GM18502 (cell line): ENCODE results near the gene KIF26B.

Experiments used
- ATAC-seq: cut with Tn5 transposase; IDR thresholded peaks from one replicate; pipeline ENCODE4 v1.9.1; 2021; ENCODE audit warnings: mild to moderate bottlenecking; ENCODE audit not compliant: unreplicated experiment, poor library complexity

The KIF26B gene

DNA sequence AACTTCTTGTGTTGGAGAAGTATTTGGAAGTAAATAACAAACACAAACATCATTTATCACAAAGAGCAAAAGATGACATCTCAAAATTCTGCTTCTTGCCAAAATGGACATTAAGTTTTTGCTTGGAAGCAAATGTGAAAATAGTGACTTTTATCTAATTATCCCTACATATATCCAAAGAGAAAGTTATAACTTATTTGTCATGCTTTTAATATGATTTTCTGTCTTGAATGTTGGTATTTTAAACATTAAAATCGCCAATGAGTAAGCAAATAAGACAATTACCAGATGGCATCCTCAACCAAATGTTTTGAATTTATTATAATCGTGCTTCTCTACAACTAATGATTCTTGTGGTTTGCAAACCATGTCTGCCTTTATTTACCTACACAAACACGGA, 594.3 kb downstream of the KIF26B start:
- ATAC-seq = no peak

GRCh38 chr1:245750261-245750660, 595.5 kb downstream of the KIF26B start:
- ATAC-seq = no peak

- ATAC-seq = no peak
These were observed 596.3 kb downstream of the KIF26B start for GRCh38 chr1:245751116-245751515.

- no peak for ATAC-seq
These were observed 597.1 kb downstream of the KIF26B start for GRCh38 chr1:245751726-245752470.

DNA sequence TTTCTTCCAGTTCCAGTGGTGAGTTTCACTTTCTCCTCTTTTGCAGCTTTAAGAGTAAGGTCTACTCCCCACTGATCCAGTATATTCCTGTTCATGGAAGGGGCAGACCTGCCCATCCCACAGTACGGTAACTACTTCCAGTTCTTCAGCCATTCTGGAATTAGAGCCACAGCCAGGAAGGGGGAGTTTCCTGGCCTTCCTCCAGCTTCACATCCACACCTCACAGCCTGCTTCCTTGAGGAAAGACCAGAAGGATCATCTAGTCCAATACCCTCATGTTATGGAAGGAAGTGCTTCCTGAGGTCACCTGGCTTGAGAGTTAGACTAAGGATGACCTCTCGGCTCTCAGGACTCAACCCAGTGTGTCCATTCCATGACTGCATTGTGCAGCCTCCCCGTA, 597.8 kb downstream of the KIF26B start:
- no peak for ATAC-seq

DNA sequence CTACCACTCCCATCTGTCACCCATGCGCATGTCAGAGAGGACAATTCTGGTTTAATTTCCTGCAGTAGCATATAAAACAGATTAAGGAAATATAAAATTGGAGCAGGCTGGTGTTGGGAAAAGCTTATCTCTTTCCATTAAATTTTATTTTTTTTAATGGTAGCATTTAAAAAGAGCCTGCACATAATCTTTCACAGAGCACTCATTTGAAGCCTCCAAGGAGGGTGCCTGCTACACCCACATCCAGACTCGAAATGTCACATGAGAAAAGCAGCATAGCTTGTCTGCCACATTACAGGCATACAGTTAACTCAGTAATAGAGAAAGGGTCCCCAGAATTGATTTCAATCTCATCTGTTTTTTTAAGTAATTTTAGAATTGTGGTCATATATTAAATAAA, 599.0 kb downstream of the KIF26B start:
- no peak for ATAC-seq

DNA sequence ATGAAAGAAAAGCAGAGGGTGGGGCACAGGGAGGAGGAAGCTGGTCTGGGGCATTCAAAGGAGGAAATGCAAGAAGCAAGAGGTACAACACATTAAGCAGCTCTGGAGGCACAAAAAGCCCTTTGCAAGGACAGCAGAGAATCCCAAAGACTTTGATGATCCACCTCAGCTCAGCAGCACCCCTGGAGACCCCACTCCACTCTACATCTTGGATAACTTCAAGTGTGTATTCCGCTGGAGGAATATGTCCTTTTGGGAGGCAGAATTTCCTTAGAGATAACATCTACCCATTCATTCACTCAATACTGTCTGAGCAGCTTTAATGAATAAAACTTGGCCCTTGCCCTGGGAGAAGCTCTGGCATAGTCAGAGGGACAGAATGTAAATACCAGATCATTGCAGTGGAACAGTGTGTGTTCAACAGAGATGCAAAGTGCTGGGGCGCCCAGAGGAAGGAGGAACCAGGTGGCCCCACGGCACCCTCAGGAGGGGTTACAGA, 599.7 kb downstream of the KIF26B start:
- ATAC-seq = no peak
